Esophagus mucosa (tissue), 1 donor: ENCODE data around the gene PDPN. TPM values are rescaled to one million over a fixed set of nuclear protein-coding genes. Genes with fewer than 3 reads are reported as not detected.
A peak's percentile ranks its signal among the peaks of the same experiment; 100 is the strongest.

ENCODE experiments used
- ATAC-seq: fragments of 200-7000 bp; cut with Tn5 transposase; one replicate; pipeline ENCODE4 v1.9.1; 2020
- total RNA-seq: library from RNA; stranded (reverse); gene quantifications from one replicate; pipeline ENCODE4 v1.2.4, GENCODE V29; 2023
- donor health status: DM: yes; HTN: yes; CAD: no.

The PDPN gene
- total RNA-seq, 1 donor from 2014 or later: 19.9 TPM

DNA sequence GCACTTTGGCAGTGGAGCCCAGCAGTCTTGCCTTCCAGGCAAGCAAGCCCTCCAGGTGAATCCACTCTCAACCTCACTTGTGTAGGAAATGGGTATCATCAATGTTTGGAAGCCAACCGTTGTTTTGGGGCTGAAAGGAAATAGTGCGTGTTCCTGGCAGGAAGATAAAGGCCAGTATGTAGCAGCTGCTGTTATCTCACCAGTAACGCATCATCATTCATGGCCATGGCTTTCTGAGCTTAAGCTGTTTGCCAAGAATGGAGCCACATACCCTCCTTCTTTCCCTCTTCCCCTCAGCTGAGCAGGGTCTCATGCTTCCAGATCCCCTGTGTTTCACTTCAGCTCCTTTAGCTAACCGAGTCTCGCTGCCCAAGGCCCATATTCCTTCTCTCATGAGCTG is 2.2 kb upstream of the PDPN start:
- no peak for ATAC-seq

DNA sequence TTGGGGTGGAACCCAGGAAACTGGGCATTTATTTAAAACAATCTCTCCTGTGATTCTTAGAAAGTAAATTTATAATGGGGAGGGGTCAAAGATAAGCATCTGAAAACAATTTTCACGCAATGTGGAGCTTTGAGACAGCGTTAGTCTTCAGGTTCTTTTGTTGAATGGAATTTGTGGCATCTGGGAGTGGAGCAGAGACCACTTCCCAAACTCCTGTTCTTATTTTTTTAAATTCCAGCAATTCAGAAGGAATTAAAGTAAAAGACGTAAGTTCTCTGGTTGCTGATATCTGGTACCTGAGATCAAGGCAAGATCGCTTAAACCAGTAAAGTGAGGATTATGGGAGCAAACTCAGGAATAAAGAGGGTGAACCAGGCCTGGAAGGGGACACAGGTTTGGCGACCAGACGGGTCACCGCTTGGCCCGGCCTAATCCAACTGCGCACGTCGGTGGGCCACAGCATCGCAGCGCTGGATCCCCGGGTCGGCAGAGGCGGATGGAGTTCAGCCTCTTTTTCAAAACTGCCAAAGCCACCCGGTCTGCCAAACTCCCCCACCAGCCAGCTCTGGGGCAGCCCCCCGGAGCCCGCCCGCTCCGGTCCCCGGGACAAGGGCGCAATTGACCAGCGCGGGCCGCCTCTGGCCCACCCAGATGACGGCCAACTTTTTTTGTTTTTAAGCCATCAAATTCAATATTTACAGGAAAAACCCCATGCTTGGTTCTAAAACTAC is 754 bp upstream of the PDPN start:
- no peak for ATAC-seq

DNA sequence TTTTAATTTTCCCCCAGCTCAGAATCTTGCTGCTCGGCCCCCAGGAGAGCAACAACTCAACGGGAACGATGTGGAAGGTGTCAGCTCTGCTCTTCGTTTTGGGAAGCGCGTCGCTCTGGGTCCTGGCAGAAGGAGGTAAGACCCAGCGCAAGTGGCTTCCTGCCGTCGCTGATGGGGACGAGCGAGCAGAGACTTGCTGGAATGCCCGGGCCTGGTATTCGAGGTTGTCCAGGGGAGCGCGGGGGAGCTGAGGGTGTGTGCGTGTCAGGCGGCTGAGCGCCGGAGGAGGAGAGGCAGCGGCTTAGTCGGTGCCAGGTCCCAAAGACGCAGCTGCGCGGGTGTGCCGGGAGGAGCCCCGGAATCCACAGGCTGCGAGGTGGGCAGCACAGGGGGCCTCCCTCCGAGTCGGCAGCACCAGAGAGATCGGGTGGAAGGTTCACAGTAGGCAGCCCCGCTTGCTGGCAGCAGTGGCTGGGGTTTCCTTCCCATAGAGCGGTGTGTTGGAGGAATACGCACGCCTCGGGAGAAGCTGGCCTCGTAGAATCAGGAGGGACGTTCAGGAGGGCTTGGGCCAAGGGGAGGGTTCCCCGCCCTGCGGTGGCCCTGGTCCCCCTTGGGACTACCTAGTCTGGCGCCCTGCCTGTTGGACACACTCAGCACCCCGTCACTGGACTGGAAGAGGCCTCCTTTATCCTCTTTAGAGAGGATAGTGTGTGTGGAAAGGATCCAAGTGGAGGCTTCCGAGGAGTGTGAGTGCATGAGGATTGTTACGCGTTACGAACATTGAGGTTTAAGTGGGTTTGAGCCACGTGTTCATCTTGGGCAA is 547 bp downstream of the PDPN start:
- peak; percentile 72 for ATAC-seq

DNA sequence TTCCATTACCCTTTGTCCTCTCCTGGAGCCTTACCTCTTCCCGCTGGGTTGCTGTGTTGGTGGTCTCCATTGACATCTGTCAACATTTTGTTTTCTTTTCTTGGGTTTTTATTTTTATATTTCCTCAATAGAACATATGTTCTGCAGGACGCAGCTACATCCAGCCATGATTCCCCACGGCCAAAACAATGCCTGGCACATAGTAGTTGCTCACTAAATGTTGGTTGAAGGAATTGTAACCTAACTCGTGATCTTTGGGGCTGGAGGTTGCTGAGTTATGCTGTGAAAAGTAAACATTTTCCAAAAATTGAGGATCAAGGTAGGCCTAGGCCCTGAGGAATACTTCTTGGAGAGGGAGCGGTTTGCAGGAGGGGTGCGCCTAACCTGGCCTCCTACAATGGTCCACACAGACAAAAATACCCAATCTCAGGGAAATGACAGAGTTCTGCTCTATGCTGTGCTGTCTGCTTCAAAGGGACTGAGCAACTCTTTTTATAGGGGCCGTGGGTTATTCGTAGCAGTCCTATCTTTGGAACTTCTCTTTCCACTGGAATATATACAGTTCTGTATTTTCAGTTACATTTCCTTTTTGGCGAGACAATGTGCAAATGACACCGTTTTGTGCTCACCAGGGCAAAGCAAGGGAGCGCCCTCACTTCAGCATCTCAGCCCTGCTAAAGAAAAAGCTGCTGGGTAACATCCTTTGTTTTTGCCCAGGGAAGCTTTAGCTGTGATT is 1.4 kb downstream of the PDPN start:
- ATAC-seq: no peak

DNA sequence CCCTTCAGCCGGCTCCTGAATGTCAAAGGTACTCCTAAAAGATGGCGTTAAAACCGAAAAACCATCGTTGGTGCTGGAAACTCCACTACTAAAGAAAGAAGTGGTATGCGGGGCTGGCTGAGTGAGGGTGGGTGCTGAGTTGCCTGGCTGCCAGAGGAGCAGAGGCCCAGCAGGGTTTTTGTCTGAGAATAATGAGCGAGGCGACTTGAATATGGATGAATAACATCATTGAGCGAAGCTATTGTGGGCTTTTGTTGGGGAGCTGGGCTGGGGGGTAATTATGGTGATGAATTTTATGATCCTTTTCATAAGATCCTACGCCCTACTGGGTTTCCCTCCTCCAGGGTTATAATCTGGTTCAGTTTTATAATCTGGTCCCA is 2.0 kb downstream of the PDPN start:
- ATAC-seq: no peak

DNA sequence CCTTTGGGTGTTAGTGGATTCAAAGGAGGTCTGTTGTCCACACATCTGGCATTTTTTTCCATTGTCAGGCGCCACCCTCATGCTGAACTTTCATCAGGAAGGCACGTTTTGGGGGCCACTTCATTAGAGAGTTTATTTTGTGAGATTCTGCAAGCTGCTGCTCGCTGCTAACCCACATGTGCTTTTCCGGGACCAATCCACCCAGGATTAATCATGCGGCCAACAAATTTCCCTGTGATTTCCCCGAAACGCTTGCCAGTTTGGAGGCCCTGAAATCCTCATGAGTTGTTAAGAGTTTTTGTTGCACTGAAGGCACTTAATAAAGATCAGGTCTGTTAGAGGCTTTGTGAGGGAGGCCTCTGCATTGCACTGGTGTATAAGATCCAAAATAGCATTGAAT is 2.4 kb downstream of the PDPN start:
- ATAC-seq: no peak

DNA sequence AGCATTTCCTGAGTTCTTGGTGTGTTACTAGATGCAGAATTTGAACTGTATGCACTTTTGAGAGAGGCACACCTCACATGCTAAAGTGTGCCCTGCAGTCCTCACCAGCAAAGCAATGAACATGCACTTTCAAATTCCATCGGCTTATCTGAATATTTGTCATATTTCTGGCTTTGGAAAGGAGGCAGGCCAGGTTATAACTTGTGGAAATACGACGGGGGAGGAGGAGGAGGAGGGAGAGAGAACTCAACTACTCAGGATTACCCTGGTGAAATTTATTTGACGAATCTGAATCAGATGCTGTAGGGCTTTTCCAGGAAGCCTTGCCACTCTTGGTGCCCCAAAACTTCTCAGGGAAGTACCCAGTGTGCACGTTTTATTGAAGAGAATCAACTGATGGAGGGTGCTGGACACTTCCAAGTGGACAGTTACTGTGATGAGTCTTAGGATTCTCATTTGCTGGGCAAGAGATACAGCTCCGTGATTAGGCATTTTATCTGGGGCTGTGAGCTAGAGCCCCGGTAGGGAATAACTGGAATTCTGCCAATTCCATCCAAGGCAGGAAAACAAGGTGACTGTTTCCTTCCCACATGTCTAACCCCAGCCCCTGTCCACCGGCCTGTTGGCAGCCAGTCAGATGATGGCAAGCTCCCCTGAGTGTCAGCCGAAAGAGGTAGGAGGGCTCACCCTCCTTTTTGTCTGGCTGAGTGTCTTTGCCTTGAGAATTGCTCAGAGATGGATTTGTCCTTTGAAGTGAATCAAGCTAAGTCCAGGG is 3.8 kb downstream of the PDPN start:
- ATAC-seq: peak; percentile 57

DNA sequence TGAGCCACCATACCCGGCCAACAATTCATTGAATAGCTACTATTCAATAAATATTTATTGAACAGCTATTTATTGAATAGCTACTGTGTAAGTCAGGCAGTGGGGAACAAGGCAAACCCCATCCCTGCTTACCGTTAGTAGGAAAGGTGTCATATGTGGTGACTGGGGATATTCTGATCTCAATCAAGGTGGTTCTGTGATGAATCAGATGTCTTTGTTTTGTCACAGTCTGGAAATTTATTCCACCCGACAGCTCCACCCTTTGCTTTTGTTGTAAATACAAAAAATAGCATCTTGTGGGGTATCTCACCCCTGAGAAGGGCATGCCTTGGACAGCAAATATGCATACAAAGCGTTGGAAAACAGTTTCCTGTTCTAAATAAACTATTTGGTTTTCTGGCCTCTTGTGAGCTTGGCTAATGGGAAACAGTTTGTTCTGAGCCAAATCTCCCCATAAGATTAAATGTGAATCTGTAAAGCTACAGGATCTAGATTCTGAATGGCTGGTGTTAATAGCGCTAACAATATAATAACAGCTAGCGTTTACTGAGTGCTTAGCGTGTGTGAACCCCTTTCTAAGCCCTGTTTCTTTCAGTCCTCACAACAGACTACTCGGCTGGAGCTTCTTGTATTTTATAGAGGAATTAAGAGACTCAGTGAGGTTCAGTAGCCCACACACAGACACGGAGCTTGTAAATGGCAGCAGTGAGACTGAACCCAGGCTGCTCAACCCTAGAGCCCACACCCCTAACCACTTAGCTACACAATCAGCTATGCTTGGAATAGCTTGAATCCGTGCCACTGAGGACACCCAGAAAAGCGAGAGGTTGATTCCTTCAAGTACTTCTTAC is 5.5 kb downstream of the PDPN start:
- ATAC-seq: no peak

DNA sequence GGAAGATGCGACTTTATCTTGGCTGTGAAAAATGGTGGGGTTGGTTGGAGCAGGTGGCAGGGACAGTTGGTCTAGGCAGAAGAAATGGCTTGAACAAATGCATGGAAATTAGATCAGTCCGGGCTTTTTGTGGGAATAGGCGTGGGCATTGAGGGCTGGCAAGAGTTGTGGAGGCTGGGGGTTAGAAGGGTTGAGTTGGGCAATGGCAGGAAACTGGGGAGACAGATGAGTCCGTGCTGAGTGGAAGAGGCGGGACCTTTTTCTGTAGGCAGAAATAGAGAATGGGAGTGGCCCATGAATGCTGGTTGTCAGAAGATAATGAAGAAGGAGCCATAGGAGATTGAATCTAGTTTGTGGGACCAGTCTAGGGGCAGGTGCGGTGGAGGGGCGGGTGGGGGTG is 6.9 kb downstream of the PDPN start:
- no peak for ATAC-seq

DNA sequence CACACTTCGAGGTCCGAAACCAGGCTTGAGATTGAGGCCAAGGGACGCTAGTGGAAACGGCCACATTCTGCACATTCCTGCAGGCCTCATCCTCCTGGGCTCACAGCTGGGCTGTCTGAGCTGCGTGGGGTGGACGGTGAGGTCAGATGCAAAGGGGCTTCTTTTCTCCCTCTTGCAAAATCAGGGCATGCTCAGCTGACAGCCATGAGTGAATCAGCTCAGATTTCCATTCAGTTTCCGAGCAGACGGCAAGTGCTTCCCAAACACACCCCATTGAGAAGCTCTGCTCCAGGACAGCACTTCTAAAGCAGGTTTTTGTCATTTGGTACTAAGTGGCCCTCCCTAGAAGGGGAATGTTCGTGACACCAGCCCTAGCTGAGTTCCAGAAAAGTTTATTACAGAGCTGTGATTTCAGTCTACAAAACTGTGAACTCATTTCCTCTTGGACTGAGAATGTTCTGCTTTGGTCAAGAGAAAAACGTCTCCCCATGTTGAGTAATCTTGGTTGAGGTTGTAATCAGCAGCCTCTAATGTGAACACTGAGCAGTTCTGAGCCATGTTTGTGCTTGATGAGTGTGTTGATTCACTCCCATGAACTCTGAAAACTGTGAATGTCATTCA is 10.0 kb downstream of the PDPN start:
- peak; percentile 41 for ATAC-seq

DNA sequence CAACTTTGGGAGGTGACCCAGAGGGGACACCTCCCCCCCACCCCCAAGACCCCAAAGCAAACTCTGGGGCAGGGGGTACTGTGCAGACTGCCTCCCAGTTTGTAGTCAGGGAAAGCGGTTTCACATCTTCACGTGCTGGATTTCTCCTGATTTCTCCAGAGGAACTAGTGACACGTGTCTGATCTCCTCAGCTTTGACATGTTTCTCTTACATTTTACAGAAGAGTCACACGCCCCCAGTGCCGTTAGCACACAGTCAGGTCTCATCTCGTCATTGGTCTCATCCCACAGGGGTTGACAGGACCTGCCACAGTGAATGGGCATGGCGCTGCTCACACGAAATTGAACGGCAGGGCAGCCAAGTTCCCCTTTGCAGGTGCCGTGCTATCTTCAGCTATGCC is 11.8 kb downstream of the PDPN start:
- ATAC-seq: no peak

DNA sequence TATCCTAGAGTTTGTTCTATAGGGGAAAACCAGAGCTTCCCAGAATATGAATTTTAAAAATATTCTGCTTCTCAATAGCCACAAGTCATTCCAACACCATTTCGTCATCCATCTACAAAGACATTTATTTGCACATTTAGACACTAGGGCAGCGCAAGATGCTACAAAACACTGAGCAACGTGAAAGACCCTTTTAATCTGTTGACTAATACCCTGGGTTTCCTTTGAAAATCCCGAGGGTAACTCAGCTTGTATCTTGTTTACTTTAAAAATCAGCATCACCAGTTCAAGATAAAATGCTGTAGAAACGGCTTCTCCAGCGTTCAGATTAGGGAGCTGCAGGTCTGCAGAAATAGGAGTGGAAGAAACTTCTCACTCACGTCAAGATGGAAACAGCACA is 13.5 kb downstream of the PDPN start:
- ATAC-seq: no peak

DNA sequence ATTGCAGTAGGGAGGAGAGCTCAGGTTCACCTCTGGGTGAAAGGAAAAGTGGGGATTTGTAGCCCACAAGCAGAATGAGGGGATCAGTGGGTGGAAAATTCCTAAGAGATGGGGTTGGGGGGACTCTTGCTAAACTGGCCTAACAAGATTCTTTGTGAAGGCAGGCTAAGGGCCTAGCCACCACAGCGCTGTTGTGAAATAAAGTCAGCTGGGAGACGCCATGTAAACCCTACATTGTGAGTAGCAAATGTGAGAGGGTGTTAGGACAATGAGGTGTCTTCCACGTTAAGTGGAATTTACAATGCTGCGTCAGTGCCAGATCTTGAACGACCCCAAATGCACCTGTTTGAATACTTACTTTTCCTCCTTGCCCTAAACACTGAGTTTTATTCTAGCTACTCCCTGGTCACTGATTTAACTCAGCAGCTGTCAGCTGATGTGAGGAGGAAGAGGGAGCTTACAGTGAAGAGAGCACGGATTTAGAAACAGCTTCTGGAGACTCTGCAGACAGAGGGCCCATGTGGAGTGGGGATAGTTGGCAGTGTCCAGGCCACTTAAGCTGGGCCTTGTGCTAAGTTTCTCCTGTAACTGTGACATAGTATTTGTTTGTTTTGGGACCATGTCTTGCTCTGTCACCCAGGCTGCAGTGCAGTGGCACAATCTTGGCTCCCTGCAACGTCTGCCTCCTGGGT is 17.3 kb downstream of the PDPN start:
- ATAC-seq: peak; percentile 63

DNA sequence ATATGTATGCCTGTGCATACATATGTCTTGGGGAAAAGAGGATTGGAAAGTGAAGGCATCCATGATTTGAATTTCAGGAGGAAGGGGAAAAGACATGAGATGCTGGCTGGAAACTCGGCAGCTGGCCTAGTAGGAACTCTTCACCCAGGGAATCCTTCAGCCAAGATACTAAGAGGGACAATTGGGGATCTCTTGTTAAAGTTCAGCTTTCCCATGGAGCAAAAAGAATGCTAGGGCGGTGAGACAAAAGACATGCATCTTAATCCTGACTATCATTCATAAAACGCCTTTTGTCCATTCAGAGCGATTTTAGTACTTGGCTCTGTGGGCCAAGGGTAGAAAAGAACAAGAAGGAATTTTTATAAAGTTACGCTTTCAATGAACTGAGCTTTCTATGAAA is 20.5 kb downstream of the PDPN start:
- no peak for ATAC-seq

DNA sequence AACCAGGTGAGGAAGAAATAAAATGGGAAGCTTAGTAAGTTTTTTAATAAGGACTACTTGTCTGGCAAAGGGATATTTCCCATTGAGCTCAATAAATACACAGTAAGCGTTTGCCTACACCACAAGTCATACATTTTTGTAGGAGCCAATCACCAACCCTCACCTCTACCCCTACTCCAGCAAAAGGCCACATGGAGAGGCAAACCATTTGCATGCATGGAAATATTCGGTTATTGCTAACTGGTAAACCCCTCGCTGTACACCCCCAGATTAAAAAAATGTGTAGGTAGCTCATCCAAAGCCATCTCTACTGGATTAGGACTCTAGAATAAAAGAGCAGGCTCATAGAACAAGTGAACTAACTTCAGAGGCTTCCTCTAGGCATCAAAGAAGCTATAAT is 21.1 kb downstream of the PDPN start:
- no peak for ATAC-seq

DNA sequence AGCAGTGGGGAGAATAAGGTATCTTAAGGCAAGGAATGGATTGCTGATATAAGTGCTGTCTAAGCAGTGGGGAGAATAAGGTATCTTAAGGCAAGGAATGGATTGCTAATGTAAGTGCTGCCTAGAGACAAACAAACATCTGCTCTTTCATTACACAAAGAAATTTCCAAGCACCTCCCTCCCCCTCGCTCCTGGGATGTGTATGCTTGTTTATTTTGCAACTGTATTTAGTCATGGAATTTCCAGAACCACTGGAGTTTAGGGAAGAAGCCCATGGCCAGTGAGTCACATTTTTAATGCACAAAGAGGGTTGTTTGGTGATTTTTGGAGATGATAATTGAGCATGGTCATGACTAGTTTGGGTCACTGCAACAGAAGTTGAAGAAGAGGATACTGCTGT is 21.5 kb downstream of the PDPN start:
- no peak for ATAC-seq

DNA sequence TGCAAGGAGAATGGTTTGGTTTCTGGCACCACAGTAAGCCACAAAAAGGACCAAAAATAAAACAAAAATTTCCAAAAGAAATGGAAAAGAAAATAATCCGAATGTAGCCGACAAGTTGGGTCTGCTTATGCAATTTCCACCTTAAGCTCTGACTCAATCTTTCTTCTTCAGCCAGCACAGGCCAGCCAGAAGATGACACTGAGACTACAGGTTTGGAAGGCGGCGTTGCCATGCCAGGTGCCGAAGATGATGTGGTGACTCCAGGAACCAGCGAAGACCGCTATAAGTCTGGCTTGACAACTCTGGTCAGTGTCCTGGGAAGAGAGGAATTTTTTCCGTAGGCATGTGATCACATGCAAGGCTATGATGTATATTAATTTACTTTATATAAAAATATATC is 23.4 kb downstream of the PDPN start:
- ATAC-seq: no peak

DNA sequence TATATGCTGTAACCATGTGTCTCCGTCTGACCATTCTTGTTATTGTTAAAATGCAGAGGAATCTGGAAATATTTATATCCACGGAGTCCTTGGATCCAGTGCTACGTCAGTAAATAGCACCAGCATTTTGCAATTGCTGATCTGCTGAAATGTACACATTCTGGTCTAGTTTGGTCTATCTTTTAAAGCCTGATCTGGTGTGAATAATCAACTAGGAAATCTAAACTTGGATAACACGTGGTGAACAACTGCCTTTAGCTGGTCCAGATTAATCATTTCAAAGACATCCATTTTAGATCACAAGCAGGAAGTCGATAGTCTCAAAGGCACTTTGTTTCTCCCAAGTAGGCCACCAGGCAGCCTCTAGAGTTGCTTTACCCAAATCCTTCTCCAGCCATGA is 32.6 kb downstream of the PDPN start:
- no peak for ATAC-seq

DNA sequence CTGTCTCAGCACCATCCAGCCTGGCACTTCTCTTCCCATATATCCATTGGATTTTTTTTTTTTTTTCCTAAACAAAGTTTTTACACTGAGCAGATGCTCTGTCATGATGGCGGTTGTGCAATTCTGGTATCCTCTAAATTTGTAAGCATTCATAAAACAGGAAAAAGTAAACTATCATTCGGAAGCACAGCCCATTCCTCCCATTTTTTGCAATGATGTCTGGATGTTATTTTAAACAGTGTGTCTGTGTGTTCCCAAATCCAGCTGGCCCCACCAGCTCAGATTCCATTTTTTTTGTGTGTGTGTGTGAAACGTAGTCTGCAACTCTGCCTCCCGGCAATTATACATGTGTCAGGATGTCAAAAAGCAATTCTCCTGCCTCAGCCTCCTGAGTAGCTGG is 33.5 kb downstream of the PDPN start:
- no peak for ATAC-seq

DNA sequence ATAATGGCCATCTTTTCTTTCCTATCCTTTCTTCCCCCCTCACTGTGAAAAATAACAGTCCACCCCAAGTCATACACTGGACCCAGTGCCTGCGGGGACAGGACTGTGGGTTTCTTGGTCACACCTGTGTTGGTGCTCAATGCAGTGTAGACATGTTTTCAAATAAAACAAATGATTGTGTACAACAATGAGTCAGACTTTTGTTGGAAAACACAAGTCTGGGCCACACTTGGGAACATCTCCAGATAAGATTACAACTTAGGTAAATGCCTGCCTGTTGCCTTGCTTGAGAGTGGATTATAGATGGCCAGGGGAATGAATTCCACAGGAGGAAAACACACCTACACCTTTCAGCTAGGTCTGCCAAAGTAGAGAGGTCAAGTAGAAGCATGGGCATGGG is 34.1 kb downstream of the PDPN start:
- ATAC-seq: peak; percentile 38

DNA sequence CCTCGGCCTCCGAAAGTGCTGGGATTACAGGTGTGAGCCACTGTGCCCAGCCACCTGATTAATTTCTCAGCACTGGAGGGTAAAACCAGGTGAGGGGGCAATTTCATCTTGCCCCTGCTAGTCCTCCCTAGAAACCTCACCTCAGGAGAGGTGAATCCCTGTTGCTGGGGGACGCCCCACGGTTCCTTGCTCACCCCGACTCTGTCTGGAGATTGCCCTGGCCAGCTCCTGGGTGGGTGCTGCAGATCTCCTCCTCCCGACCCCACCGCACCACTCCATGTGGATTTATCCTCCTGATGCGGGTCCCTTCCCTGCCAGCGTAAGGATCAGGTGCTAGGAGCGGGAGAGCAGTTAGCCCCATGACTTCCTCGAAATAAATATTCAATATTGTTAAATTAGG is 34.9 kb downstream of the PDPN start:
- no peak for ATAC-seq
